Neural progenitor cell (in vitro differentiated cells): Measurements from ENCODE around the gene GFOD1. TPM values are rescaled to one million over a fixed set of nuclear protein-coding genes. Genes with fewer than 3 reads are reported as not detected.
A peak's percentile ranks its signal among the peaks of the same experiment; 100 is the strongest.

ENCODE experiments used
- DNase-seq: peaks from one replicate; pipeline ENCODE4 v3.0.0-alpha.2; 2016; ENCODE audit warnings: low spot score
- H2AFZ ChIP-seq: fragments of 200-600 bp; sonication (generic); replicated peaks from 2 replicates; pipeline ENCODE4 v1.6.1; 2016; ENCODE audit warnings: antibody characterized with exemption
- H3F3A ChIP-seq: fragments of 200-600 bp; sonication (generic); 2 replicates; pipeline ENCODE4 v1.6.1; 2016; ENCODE audit warnings: antibody characterized with exemption, low read depth
- H3K27ac ChIP-seq: fragments of 200-600 bp; sonication (generic); 2 replicates; pipeline ENCODE4 v1.5.1; 2016; ENCODE audit warnings: mild to moderate bottlenecking
- H3K27me3 ChIP-seq: fragments of 200-600 bp; sonication (generic); 2 replicates; pipeline ENCODE4 v1.6.1; 2016; ENCODE audit warnings: mild to moderate bottlenecking, moderate library complexity
- H3K36me3 ChIP-seq: fragments of 200-600 bp; sonication (generic); 2 replicates; pipeline ENCODE4 v1.5.1; 2016
- H3K4me1 ChIP-seq: fragments of 200-600 bp; sonication (generic); 2 replicates; pipeline ENCODE4 v1.6.1; 2016; ENCODE audit warnings: mixed run types
- H3K4me2 ChIP-seq: fragments of 200-600 bp; sonication (generic); 2 replicates; pipeline ENCODE4 v1.6.1; 2016
- H3K4me3 ChIP-seq: fragments of 200-600 bp; sonication (generic); 2 replicates; pipeline ENCODE4 v1.5.1; 2016
- H3K79me2 ChIP-seq: fragments of 200-600 bp; sonication (generic); 2 replicates; pipeline ENCODE4 v1.6.1; 2016; ENCODE audit warnings: low read depth
- H3K9ac ChIP-seq: fragments of 200-600 bp; sonication (generic); 2 replicates; pipeline ENCODE4 v1.6.1; 2016
- H3K9me3 ChIP-seq: fragments of 200-600 bp; sonication (generic); 2 replicates; pipeline ENCODE4 v1.5.1; 2016; ENCODE audit warnings: low read depth
- H4K20me1 ChIP-seq: fragments of 200-600 bp; sonication (generic); 2 replicates; pipeline ENCODE4 v1.6.1; 2016; ENCODE audit warnings: low read depth
- H3K27ac Mint-ChIP-seq: 3 replicates; pipeline ENCODE4 v1.8.0; 2021; ENCODE audit warnings: mixed read lengths
- H3K27me3 Mint-ChIP-seq: 2 replicates; pipeline ENCODE4 v1.8.0; 2022; ENCODE audit warnings: low read depth, mild to moderate bottlenecking, inconsistent platforms, moderate library complexity, mixed read lengths; ENCODE audit not compliant: insufficient read depth
- H3K36me3 Mint-ChIP-seq: 3 replicates; pipeline ENCODE4 v1.8.0; 2021; ENCODE audit warnings: mixed read lengths
- H3K4me1 Mint-ChIP-seq: 3 replicates; pipeline ENCODE4 v1.8.0; 2021; ENCODE audit warnings: mixed read lengths
- H3K4me3 Mint-ChIP-seq: 3 replicates; pipeline ENCODE4 v1.8.0; 2021; ENCODE audit warnings: mild to moderate bottlenecking, moderate library complexity, mixed read lengths
- H3K9me3 Mint-ChIP-seq: 3 replicates; pipeline ENCODE4 v1.8.0; 2020; ENCODE audit warnings: mixed read lengths
- CTCF ChIP-seq: fragments of 200-600 bp; sonication (generic); IDR thresholded peaks from 2 replicates; pipeline ENCODE4 v1.5.1; 2017; ENCODE audit warnings: antibody characterized with exemption, mild to moderate bottlenecking
- EZH2 ChIP-seq: fragments of 200-600 bp; sonication (generic); IDR thresholded peaks from 2 replicates; pipeline ENCODE4 v1.6.1; 2017; ENCODE audit warnings: antibody characterized with exemption, mild to moderate bottlenecking, moderate library complexity
- EZH2phosphoT487 ChIP-seq: fragments of 200-600 bp; sonication (generic); IDR thresholded peaks from 2 replicates; pipeline ENCODE4 v1.6.1; 2017; ENCODE audit warnings: antibody characterized with exemption
- total RNA-seq: library from RNA; depleted of rRNA; stranded (reverse); fragments of >200 nt; gene quantifications from 2 replicates; pipeline ENCODE4 v1.2.3, GENCODE V29; 2015; ENCODE audit warnings: low replicate concordance

The GFOD1 gene
- total RNA-seq, 1 donor from 2014 or later: 1.8 TPM

- Histone ChIP-seq H3K4me3 (no peak overlapping the region), H3K27ac (no peak overlapping the region), H3F3A (no peaks in the 10 kb centered on the region), H3K27me3 (no peaks in the 10 kb centered on the region), H4K20me1 (no peaks in the 10 kb centered on the region), H3K4me2 (no peak overlapping the region), H3K9me3 (no peaks in the 10 kb centered on the region), H3K79me2 (no peaks in the 10 kb centered on the region), H3K9ac (no peak overlapping the region), H3K36me3 (no peaks in the 10 kb centered on the region), H3K4me1 (peaks cover 22% of the 10 kb centered on the region), H2AFZ (no peak overlapping the region)
- H3K27ac Mint-ChIP-seq: peak overlapping the region; percentile 3
- TF ChIP-seq CTCF (no peak), EZH2phosphoT487 (no peak), EZH2 (no peak)
- H3K36me3 Mint-ChIP-seq: no peaks in the 10 kb centered on the region
- no peak for DNase-seq
- peaks cover 52% of the 10 kb centered on the region for H3K4me1 Mint-ChIP-seq
- no peaks in the 10 kb centered on the region for H3K9me3 Mint-ChIP-seq
- peaks cover 2% of the 10 kb centered on the region for H3K27me3 Mint-ChIP-seq
- no peak overlapping the region for H3K4me3 Mint-ChIP-seq
Observed at GRCh38 chr6:13415283-13415682, 72.1 kb downstream of the GFOD1 start.

GRCh38 chr6:13413900-13414555 lies 73.4 kb downstream of the GFOD1 start:
- Histone ChIP-seq H3K4me2 (peak overlapping the region; percentile 7), H3K4me3 (no peak overlapping the region), H2AFZ (no peak overlapping the region), H3K79me2 (no peaks in the 10 kb centered on the region), H3K4me1 (peaks cover 22% of the 10 kb centered on the region), H3K9me3 (no peaks in the 10 kb centered on the region), H3K36me3 (no peaks in the 10 kb centered on the region), H3K27me3 (no peaks in the 10 kb centered on the region), H3K27ac (no peak overlapping the region), H4K20me1 (no peaks in the 10 kb centered on the region), H3K9ac (no peak overlapping the region), H3F3A (no peaks in the 10 kb centered on the region)
- H3K9me3 Mint-ChIP-seq: no peaks in the 10 kb centered on the region
- TF ChIP-seq CTCF: no peak
- TF ChIP-seq EZH2phosphoT487: no peak
- no peaks in the 10 kb centered on the region for H3K36me3 Mint-ChIP-seq
- peak; percentile 29 for DNase-seq
- H3K27me3 Mint-ChIP-seq: peaks cover 2% of the 10 kb centered on the region
- H3K27ac Mint-ChIP-seq: no peak overlapping the region
- peaks cover 47% of the 10 kb centered on the region for H3K4me1 Mint-ChIP-seq
- no peak overlapping the region for H3K4me3 Mint-ChIP-seq

GRCh38 chr6:13413466-13413862 lies 73.9 kb downstream of the GFOD1 start:
- peaks cover 22% of the 10 kb centered on the region for H3K4me1 ChIP-seq

More at GRCh38 chr6:13413466-13413862, 73.9 kb downstream of the GFOD1 start:
- DNase-seq: no peak
- Mint-ChIP-seq H3K27ac (peak overlapping the region; percentile 87), H3K36me3 (no peaks in the 10 kb centered on the region), H3K4me1 (peaks cover 42% of the 10 kb centered on the region), H3K9me3 (no peaks in the 10 kb centered on the region), H3K4me3 (no peak overlapping the region), H3K27me3 (peaks cover 2% of the 10 kb centered on the region)
- Histone ChIP-seq H3K9ac (no peak overlapping the region), H3K4me2 (peak overlapping the region; percentile 7), H3K9me3 (no peaks in the 10 kb centered on the region), H3K4me3 (no peak overlapping the region), H3K79me2 (no peaks in the 10 kb centered on the region), H4K20me1 (no peaks in the 10 kb centered on the region), H2AFZ (no peak overlapping the region), H3F3A (no peaks in the 10 kb centered on the region), H3K27me3 (no peaks in the 10 kb centered on the region), H3K36me3 (no peaks in the 10 kb centered on the region), H3K27ac (no peak overlapping the region)
- TF ChIP-seq CTCF (no peak), EZH2 (no peak), EZH2phosphoT487 (no peak)
